ENCODE data around the gene GABRG3.

GRCh38 chr15:27483124-27483523 is 512.1 kb downstream of the GABRG3 start:
- TF ChIP-seq CTCF (IDR thresholded peaks at IDR 0.05) (no peak), POLR2A (IDR thresholded peaks at IDR 0.05) (no peak)

All from adrenal gland (tissue), 5 donors.